ENCODE results near the gene LPP.
A peak's percentile ranks its signal among the peaks of the same experiment; 100 is the strongest.

Gene LPP

GRCh38 chr3:188171682-188172467, 17.9 kb downstream of the LPP start:
- DNase-seq, result no peak

GRCh38 chr3:188174317-188175044, 20.5 kb downstream of the LPP start:
- no peak for DNase-seq

- DNase-seq, result no peak
Observed at GRCh38 chr3:188176476-188176875, 22.5 kb downstream of the LPP start.

- DNase-seq, result no peak
Observed at GRCh38 chr3:188176884-188177283, 22.9 kb downstream of the LPP start.

DNA sequence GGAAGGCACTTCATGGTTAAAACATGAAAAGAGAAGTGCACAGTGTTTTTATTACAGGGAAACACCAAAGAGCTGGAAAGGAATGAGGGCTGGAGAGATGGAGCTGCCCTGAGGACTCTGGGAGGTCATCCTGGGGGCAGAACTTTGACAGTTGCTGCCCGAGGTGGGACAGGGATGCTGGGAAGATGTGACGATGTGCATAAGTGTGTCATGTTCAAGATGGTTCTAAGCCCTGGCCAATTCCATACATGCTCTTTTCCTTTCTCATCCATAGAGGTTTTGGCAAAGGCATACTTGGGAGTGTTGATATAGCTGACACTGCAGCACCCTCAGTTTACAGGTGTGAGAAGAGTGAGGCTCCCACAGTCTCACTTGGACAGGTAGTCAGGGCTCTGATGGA, 23.8 kb downstream of the LPP start:
- DNase-seq, result no peak

DNA sequence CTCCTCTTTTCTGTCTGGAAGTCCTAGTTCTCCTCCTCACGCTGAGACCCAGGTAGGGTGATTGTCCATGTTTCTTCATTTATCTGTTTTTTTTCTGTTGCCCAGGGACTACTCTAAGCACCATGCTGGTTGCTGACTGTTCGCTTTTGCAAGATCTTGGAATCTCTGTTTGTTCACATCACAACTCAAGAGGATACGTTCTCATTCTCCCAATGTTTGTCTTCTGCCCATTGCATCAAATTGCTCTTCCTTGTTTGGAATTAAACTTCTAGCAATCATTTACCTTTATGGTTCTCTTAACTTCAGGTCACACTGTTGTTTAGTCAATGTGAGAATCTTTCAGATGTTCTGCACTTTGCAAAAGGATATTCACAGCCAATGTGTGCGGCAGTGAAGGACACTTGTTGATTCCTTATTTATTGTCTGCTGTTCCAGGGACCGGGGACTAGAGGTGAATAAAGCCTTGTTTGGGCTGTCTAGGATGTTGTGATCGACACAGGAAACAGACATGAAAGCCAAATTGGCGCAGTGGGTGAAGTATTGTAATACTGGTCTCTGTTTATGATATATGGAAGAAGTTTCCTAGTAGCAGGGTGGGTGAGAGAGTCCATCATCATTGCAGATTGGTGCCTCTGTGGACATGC, 24.5 kb downstream of the LPP start:
- DNase-seq, result no peak

DNA sequence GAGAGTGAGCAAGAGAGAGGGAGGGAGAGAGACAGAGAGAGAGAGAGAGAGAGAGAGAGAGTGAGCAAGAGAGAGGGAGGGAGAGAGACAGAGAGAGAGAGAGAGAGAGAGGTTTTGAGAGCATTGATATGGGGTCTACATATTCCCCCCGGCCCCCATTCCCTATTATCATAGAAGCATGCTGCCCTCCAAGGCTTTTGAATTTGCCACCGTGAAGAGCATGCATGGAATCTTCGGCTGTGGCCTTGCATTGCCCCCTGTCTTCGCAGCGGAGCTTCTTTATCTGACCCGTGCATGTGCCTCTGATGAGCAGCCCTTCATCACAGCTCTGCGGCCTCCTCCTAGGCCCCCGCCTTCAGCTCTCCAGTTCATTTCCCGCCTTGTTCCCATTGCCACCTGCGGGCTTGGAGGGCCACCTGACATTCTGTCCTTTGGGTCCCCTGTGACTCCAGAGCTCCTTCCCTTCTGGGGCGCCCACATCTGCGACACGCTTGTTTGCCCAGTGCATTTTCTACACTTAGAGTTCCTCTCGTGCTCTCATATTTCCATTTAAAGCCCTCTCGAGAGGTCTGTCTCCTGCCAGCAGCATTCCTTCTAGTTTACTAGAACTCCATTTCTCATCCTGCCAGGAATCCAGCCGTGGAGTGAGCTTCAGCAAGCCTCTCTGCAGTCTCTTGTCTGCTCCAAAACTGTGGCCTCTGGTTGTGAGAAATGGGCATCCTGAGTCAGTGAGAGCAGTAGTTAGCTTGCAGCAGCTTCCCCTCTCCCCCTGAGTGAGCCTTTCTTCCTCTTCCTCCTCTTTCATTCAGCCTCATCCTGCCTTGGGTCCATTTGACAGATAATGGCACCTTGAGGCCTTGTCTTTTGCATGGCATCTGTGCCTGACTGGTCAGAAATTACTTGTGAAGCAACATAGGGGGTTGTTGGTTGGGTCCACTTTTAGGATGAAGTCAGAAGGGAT, 25.3 kb downstream of the LPP start:
- peak; percentile 76 for DNase-seq

GRCh38 chr3:188180114-188180513, 26.2 kb downstream of the LPP start:
- no peak for DNase-seq

- DNase-seq, result no peak
Observed at GRCh38 chr3:188183452-188183851, 29.5 kb downstream of the LPP start.

GRCh38 chr3:188184160-188184559, 30.2 kb downstream of the LPP start:
- DNase-seq, result no peak

GRCh38 chr3:188184649-188185048, 30.7 kb downstream of the LPP start:
- no peak for DNase-seq

DNA sequence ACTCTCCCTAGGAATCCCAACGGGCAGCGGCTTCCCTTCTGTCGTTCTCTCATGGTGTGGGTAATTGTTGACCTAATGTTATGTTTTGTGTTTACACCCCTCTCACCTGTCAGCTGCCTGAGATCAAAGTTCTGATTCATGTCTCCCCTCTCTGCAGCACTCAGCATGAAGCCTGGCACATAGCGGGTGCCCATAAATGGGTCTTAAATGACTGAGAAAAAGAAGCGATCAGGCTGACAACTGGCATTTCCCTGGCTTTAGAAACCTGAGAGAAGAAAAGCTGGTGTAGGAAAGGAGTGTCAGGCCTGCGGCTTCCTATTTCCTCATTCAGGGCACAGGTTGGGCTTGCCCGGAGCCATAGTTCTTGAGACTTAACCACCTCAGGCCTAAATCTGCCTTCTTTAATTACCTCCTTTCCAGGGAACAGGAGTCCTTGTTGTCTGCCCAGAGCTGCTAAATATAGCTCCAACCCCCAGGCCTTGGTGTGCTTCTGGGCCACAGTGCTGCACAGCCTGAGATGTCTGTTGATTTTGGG, 31.8 kb downstream of the LPP start:
- DNase-seq, result no peak

DNA sequence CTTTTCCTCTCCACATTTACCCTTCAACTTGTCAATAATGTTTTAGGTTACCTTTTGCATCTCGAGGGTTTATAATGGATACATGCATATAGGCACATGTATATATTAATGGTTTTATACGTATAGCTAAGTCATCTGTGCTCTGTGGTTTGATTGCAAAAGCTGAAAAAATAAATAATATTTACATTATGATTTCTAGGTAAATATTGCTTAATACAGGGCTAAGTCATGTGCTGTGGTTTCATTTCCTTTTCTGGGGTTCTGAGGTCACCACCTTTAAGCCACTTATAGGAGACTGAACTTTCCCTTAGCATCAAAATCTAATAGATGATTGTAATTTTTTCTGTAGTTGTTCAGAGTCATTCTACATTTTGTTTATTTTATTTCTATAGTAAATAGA, 33.1 kb downstream of the LPP start:
- DNase-seq, result no peak

- DNase-seq, result no peak
Observed at GRCh38 chr3:188188911-188189310, 35.0 kb downstream of the LPP start.

DNA sequence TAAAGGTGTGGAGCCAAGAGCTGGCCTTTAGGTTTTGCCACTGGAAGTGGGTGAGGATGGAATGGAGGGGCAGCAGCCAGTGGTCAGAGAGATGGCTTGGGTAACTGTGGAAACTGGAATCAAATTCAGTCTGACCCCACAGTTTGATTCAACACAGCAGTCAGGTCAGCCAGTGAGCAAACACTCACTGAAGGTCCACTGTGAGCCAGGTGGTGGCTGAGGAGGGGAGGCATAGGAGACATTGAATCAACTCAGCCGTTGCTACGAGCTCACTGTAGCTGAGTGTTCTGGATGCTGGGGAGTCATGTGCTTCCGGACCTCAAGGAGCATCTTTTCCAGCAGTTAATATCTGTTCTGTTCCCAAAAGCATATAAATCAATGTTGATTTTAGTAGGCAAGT, 37.5 kb downstream of the LPP start:
- no peak for DNase-seq

- DNase-seq, result no peak
Observed at GRCh38 chr3:188192034-188192433, 38.1 kb downstream of the LPP start.

GRCh38 chr3:188194332-188194731, 40.4 kb downstream of the LPP start:
- DNase-seq, result no peak

DNA sequence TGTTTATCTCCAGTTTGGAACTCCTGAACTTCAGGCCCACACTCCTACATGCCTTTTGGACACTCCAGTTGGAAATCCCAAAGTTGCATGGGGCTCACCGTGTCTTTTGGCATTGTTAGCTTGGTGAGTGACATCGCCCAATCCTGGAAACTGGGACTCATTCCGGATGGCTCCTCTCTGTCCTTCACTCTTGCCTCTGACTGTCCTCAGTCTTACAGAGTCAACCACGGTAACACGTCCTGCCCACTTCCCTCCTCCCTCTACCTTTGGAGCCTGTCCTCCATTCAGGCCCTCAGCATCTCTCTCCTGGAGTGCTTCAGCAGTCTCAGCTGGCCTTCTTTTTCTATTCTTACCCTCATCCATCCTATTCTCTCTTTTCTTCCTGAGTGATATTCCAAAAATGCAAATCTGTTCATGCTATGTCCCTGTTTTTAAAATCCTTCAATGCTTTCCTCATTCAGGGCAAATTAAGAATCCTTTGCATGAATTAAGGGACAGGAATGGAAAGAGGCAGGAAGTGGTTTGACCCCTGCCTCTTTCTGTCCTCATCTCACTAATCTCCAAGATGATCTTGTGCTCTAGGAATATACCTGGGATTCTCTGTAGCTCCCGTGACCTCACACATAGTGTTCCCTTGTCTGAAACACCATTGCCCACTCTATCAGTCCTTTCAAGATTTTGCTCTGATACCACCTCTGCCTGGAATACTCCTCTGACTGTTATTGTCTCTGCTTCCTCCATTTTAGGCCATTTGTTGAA, 42.5 kb downstream of the LPP start:
- no peak for DNase-seq

GRCh38 chr3:188197388-188197847, 43.5 kb downstream of the LPP start:
- DNase-seq, result no peak

GRCh38 chr3:188198001-188198400, 44.0 kb downstream of the LPP start:
- no peak for DNase-seq

GRCh38 chr3:188198760-188199327, 44.9 kb downstream of the LPP start:
- DNase-seq, result no peak

Data from left hindlimb (tissue), 1 donor.